Measurements from ENCODE around the gene DSE.

The DSE gene

GRCh38 chr6:116362276-116362675 lies 8.5 kb upstream of the DSE start:
- H3K9me3 ChIP-seq (ENCODE audit: insufficient read depth, low read depth, low read length) = no peaks in the 10 kb centered on the region
- no peaks in the 10 kb centered on the region; the same call in 1 of the 2 replicates for H3K36me3 ChIP-seq (ENCODE audit: insufficient read depth, low read length)
- H3K9ac ChIP-seq (ENCODE audit: low read depth, low read length) = no peak overlapping the region
- H3K4me3 ChIP-seq (ENCODE audit: low read length) = no peak overlapping the region
- no peaks in the 10 kb centered on the region for H3K27me3 ChIP-seq (ENCODE audit: insufficient read depth, low read length)
- WGBS = 43% methylated on average over 2 of the region's 2 CpGs
- no peak overlapping the region for H3K27ac ChIP-seq (ENCODE audit: low read depth, low read length)
- H3K4me1 ChIP-seq (ENCODE audit: insufficient read depth, low read length) = no peaks in the 10 kb centered on the region

GRCh38 chr6:116363759-116364158 lies 7.0 kb upstream of the DSE start:
- Histone ChIP-seq H3K9ac (ENCODE audit: low read depth, low read length) (no peak overlapping the region), H3K4me1 (ENCODE audit: insufficient read depth, low read length) (no peaks in the 10 kb centered on the region), H3K27ac (ENCODE audit: low read depth, low read length) (no peak overlapping the region), H3K4me3 (ENCODE audit: low read length) (no peak overlapping the region), H3K27me3 (ENCODE audit: insufficient read depth, low read length) (no peaks in the 10 kb centered on the region), H3K9me3 (ENCODE audit: insufficient read depth, low read depth, low read length) (no peaks in the 10 kb centered on the region), H3K36me3 (ENCODE audit: insufficient read depth, low read length) (no peaks in the 10 kb centered on the region; the same call in 1 of the 2 replicates)

- Histone ChIP-seq H3K9ac (ENCODE audit: low read depth, low read length) (no peak overlapping the region), H3K27ac (ENCODE audit: low read depth, low read length) (no peak overlapping the region), H3K36me3 (ENCODE audit: insufficient read depth, low read length) (no peaks in the 10 kb centered on the region; the same call in 1 of the 2 replicates), H3K4me3 (ENCODE audit: low read length) (no peak overlapping the region), H3K27me3 (ENCODE audit: insufficient read depth, low read length) (no peaks in the 10 kb centered on the region), H3K9me3 (ENCODE audit: insufficient read depth, low read depth, low read length) (no peaks in the 10 kb centered on the region), H3K4me1 (ENCODE audit: insufficient read depth, low read length) (peaks cover 3% of the 10 kb centered on the region; the same call in 1 of the 2 replicates)
- 80% methylated on average over 2 of the region's 2 CpGs for WGBS
Observed at GRCh38 chr6:116364321-116364720, 6.4 kb upstream of the DSE start.

- Histone ChIP-seq H3K36me3 (ENCODE audit: insufficient read depth, low read length) (no peaks in the 10 kb centered on the region; the same call in 1 of the 2 replicates), H3K4me3 (ENCODE audit: low read length) (no peak overlapping the region), H3K9ac (ENCODE audit: low read depth, low read length) (no peak overlapping the region), H3K27ac (ENCODE audit: low read depth, low read length) (no peak overlapping the region), H3K4me1 (ENCODE audit: insufficient read depth, low read length) (peaks cover 12% of the 10 kb centered on the region), H3K9me3 (ENCODE audit: insufficient read depth, low read depth, low read length) (no peaks in the 10 kb centered on the region), H3K27me3 (ENCODE audit: insufficient read depth, low read length) (no peaks in the 10 kb centered on the region)
- 96% methylated on average over 2 of the region's 2 CpGs for WGBS
Observed at GRCh38 chr6:116365743-116366142, 5.0 kb upstream of the DSE start.

GRCh38 chr6:116366740-116367275 lies 3.9 kb upstream of the DSE start:
- Histone ChIP-seq H3K27ac (ENCODE audit: low read depth, low read length) (no peak overlapping the region), H3K4me3 (ENCODE audit: low read length) (no peak overlapping the region), H3K36me3 (ENCODE audit: insufficient read depth, low read length) (no peaks in the 10 kb centered on the region; the same call in 1 of the 2 replicates), H3K9me3 (ENCODE audit: insufficient read depth, low read depth, low read length) (no peaks in the 10 kb centered on the region), H3K4me1 (ENCODE audit: insufficient read depth, low read length) (peaks cover 12% of the 10 kb centered on the region), H3K9ac (ENCODE audit: low read depth, low read length) (no peak overlapping the region), H3K27me3 (ENCODE audit: insufficient read depth, low read length) (no peaks in the 10 kb centered on the region)
- WGBS = 94% methylated on average over 6 of the region's 6 CpGs

- Histone ChIP-seq H3K36me3 (ENCODE audit: insufficient read depth, low read length) (no peaks in the 10 kb centered on the region; the same call in 1 of the 2 replicates), H3K27ac (ENCODE audit: low read depth, low read length) (no peak overlapping the region), H3K9ac (ENCODE audit: low read depth, low read length) (no peak overlapping the region), H3K4me1 (ENCODE audit: insufficient read depth, low read length) (peaks cover 12% of the 10 kb centered on the region), H3K9me3 (ENCODE audit: insufficient read depth, low read depth, low read length) (no peaks in the 10 kb centered on the region), H3K4me3 (ENCODE audit: low read length) (peak overlapping the region; percentile 91), H3K27me3 (ENCODE audit: insufficient read depth, low read length) (no peaks in the 10 kb centered on the region)
- no CpG with 5 or more reads among the region's 1 CpG for WGBS
Observed at GRCh38 chr6:116369540-116369939, 1.2 kb upstream of the DSE start.

- WGBS = 13% methylated on average over 28 of the region's 29 CpGs
- peak overlapping the region; percentile 83 for H3K9ac ChIP-seq (ENCODE audit: low read depth, low read length)
- peak overlapping the region; percentile 87 for H3K27ac ChIP-seq (ENCODE audit: low read depth, low read length)
Observed at GRCh38 chr6:116369964-116370759, 585 bp upstream of the DSE start.

GRCh38 chr6:116371120-116371917 lies 572 bp downstream of the DSE start:
- WGBS = under 1% methylated on average over 75 of the region's 75 CpGs
- Histone ChIP-seq H3K4me1 (ENCODE audit: insufficient read depth, low read length) (peaks cover 16% of the 10 kb centered on the region), H3K4me3 (ENCODE audit: low read length) (peak overlapping the region; percentile 91), H3K27me3 (ENCODE audit: insufficient read depth, low read length) (no peaks in the 10 kb centered on the region), H3K9ac (ENCODE audit: low read depth, low read length) (peak overlapping the region; percentile 83), H3K27ac (ENCODE audit: low read depth, low read length) (peak overlapping the region; percentile 87), H3K9me3 (ENCODE audit: insufficient read depth, low read depth, low read length) (no peaks in the 10 kb centered on the region), H3K36me3 (ENCODE audit: insufficient read depth, low read length) (no peaks in the 10 kb centered on the region; the same call in 1 of the 2 replicates)

More at GRCh38 chr6:116369964-116370759, 585 bp upstream of the DSE start:
- H3K4me3 ChIP-seq (ENCODE audit: low read length) = peak overlapping the region; percentile 91
- peaks cover 12% of the 10 kb centered on the region for H3K4me1 ChIP-seq (ENCODE audit: insufficient read depth, low read length)
- H3K9me3 ChIP-seq (ENCODE audit: insufficient read depth, low read depth, low read length) = no peaks in the 10 kb centered on the region
- no peaks in the 10 kb centered on the region for H3K27me3 ChIP-seq (ENCODE audit: insufficient read depth, low read length)
- H3K36me3 ChIP-seq (ENCODE audit: insufficient read depth, low read length) = no peaks in the 10 kb centered on the region; the same call in 1 of the 2 replicates

GRCh38 chr6:116371918-116372209 lies 1.1 kb downstream of the DSE start:
- no peaks in the 10 kb centered on the region for H3K36me3 ChIP-seq (ENCODE audit: insufficient read depth, low read length)
- WGBS = 4% methylated on average over 4 of the region's 8 CpGs
- peak overlapping the region; percentile 87; the same call in 1 of the 2 replicates for H3K27ac ChIP-seq (ENCODE audit: low read depth, low read length)
- H3K4me3 ChIP-seq (ENCODE audit: low read length) = peak overlapping the region; percentile 91
- no peaks in the 10 kb centered on the region for H3K27me3 ChIP-seq (ENCODE audit: insufficient read depth, low read length)
- H3K9ac ChIP-seq (ENCODE audit: low read depth, low read length) = peak overlapping the region; percentile 83
- no peaks in the 10 kb centered on the region for H3K9me3 ChIP-seq (ENCODE audit: insufficient read depth, low read depth, low read length)
- H3K4me1 ChIP-seq (ENCODE audit: insufficient read depth, low read length) = peaks cover 19% of the 10 kb centered on the region

GRCh38 chr6:116373300-116373699 lies 2.6 kb downstream of the DSE start:
- WGBS = 96% methylated on average over 6 of the region's 6 CpGs
- H3K4me3 ChIP-seq (ENCODE audit: low read length) = no peak overlapping the region

GRCh38 chr6:116373940-116374339 lies 3.2 kb downstream of the DSE start:
- peaks cover 28% of the 10 kb centered on the region for H3K4me1 ChIP-seq (ENCODE audit: insufficient read depth, low read length)
- no peak overlapping the region for H3K27ac ChIP-seq (ENCODE audit: low read depth, low read length)
- no peak overlapping the region for H3K4me3 ChIP-seq (ENCODE audit: low read length)
- no peak overlapping the region for H3K9ac ChIP-seq (ENCODE audit: low read depth, low read length)
- H3K27me3 ChIP-seq (ENCODE audit: insufficient read depth, low read length) = no peaks in the 10 kb centered on the region
- H3K36me3 ChIP-seq (ENCODE audit: insufficient read depth, low read length) = no peaks in the 10 kb centered on the region
- no peaks in the 10 kb centered on the region for H3K9me3 ChIP-seq (ENCODE audit: insufficient read depth, low read depth, low read length)
- whole genome bisulfite sequencing = 100% methylated on average over 1 of the region's 1 CpG

More at GRCh38 chr6:116373300-116373699, 2.6 kb downstream of the DSE start:
- Histone ChIP-seq H3K9ac (ENCODE audit: low read depth, low read length) (no peak overlapping the region), H3K36me3 (ENCODE audit: insufficient read depth, low read length) (no peaks in the 10 kb centered on the region), H3K27ac (ENCODE audit: low read depth, low read length) (no peak overlapping the region), H3K27me3 (ENCODE audit: insufficient read depth, low read length) (no peaks in the 10 kb centered on the region), H3K9me3 (ENCODE audit: insufficient read depth, low read depth, low read length) (no peaks in the 10 kb centered on the region), H3K4me1 (ENCODE audit: insufficient read depth, low read length) (peaks cover 28% of the 10 kb centered on the region)
